Keratinocyte (primary cell): ENCODE results near the gene SCAMP2. TPM values are rescaled to one million over a fixed set of nuclear protein-coding genes. Genes with fewer than 3 reads are reported as not detected.

Experiments used
- DNase-seq: peaks from one replicate; pipeline ENCODE4 v3.0.0-alpha.2; 2011; ENCODE audit warnings: low read depth, missing footprints, low spot score
- FAIRE-seq: peaks from 2 replicates; lab custom pipeline; 2011; peaks lifted over from hg19 to GRCh38; lab: Jason Lieb, UNC
- H2AFZ ChIP-seq: 2 replicates; pipeline ENCODE4 v1.6.0; 2012; ENCODE audit warnings: low read length, control low read depth, inconsistent platforms; ENCODE audit not compliant: control insufficient read depth
- H3K27ac ChIP-seq: 2 replicates; pipeline ENCODE4 v1.5.1; 2011; ENCODE audit warnings: low read length; ENCODE audit not compliant: control insufficient read depth, insufficient read depth
- H3K27me3 ChIP-seq: 3 replicates; pipeline ENCODE4 v1.6.0; 2011; ENCODE audit warnings: low read length; ENCODE audit not compliant: control insufficient read depth, insufficient read depth; ENCODE audit errors: extremely low read depth
- H3K36me3 ChIP-seq, 2 experiments: 2 replicates in 1 of 2; 3 replicates in 1 of 2; pipeline ENCODE4 v1.5.1; 2011; ENCODE audit warnings: low read length in 2 of 2, mild to moderate bottlenecking in 1 of 2; ENCODE audit not compliant: control insufficient read depth in 2 of 2, insufficient read depth in 2 of 2; ENCODE audit errors: extremely low read depth in 1 of 2
- H3K4me1 ChIP-seq: 3 replicates; pipeline ENCODE4 v1.5.1; 2011; ENCODE audit warnings: low read length; ENCODE audit not compliant: control insufficient read depth, insufficient read depth; ENCODE audit errors: extremely low read depth
- H3K4me2 ChIP-seq: 3 replicates; pipeline ENCODE4 v1.6.0; 2011; ENCODE audit warnings: low read depth, low read length; ENCODE audit not compliant: control insufficient read depth, insufficient read depth; ENCODE audit errors: extremely low read depth
- H3K4me3 ChIP-seq, 3 experiments: fragments of 200-600 bp in 1 of 3; sonication (generic) in 1 of 3; 2 replicates in 2 of 3; 3 replicates in 1 of 3; pipeline ENCODE4 v1.5.1; 2011 to 2016; ENCODE audit warnings: low read length in 3 of 3, mild to moderate bottlenecking in 3 of 3, control low read depth in 2 of 3, inconsistent platforms in 1 of 3, low read depth in 1 of 3, mixed read lengths in 1 of 3, mixed run types in 1 of 3, moderate library complexity in 1 of 3; ENCODE audit not compliant: control insufficient read depth in 2 of 3, insufficient read depth in 2 of 3; ENCODE audit errors: extremely low read depth in 1 of 3
- H3K79me2 ChIP-seq: 2 replicates; pipeline ENCODE4 v1.6.0; 2012; ENCODE audit warnings: low read length; ENCODE audit not compliant: control insufficient read depth, insufficient read depth
- H3K9ac ChIP-seq: 3 replicates; pipeline ENCODE4 v1.6.0; 2011; ENCODE audit warnings: low read length; ENCODE audit not compliant: control insufficient read depth, insufficient read depth; ENCODE audit errors: extremely low read depth
- H3K9me1 ChIP-seq: 3 replicates; pipeline ENCODE4 v1.6.0; 2011; ENCODE audit warnings: low read length; ENCODE audit not compliant: control insufficient read depth, insufficient read depth; ENCODE audit errors: extremely low read depth
- H3K9me3 ChIP-seq: 2 replicates; pipeline ENCODE4 v1.5.1; 2012; ENCODE audit warnings: low read depth, low read length; ENCODE audit not compliant: control insufficient read depth
- H4K20me1 ChIP-seq: 3 replicates; pipeline ENCODE4 v1.6.0; 2011; ENCODE audit warnings: low read length; ENCODE audit not compliant: control insufficient read depth, insufficient read depth; ENCODE audit errors: extremely low read depth
- CTCF ChIP-seq, 3 experiments: IDR thresholded peaks in 1 of 3; conservative IDR thresholded peaks in 1 of 3; optimal IDR thresholded peaks in 1 of 3; 2 replicates in 2 of 3; 3 replicates in 1 of 3; pipeline versions ENCODE3 to v1.5.1; 2011; ENCODE audit warnings: low read length in 3 of 3, mild to moderate bottlenecking in 3 of 3, moderate library complexity in 2 of 3, control low read depth in 1 of 3, inconsistent platforms in 1 of 3; ENCODE audit not compliant: insufficient read depth in 2 of 3; ENCODE audit errors: extremely low read depth in 1 of 3
- EZH2 ChIP-seq: IDR thresholded peaks from one replicate; pipeline ENCODE4 v1.6.1; 2012; ENCODE audit warnings: inconsistent platforms, mild to moderate bottlenecking, low read length, moderate library complexity
- dilution Hi-C: fragments of 300-500 bp; cut with MboI; formaldehyde crosslinking; loops from one replicate; pipeline ENCODE4 v1.7.0; 2020; ENCODE audit warnings: low sequenced_read_pairs; ENCODE audit not compliant: extremely low pct_ligation_motif_present
- polyA plus RNA-seq, 5 experiments: library from polyadenylated mRNA; depleted of rRNA in 3 of 5; stranded (reverse) in 3 of 5; stranded (forward) in 1 of 5; unstranded in 1 of 5; fragments of >200 nt; gene quantifications; 1 replicate in 1 of 5; 2 replicates in 3 of 5; 3 replicates in 1 of 5; pipeline versions ENCODE4 v1.2.1 to v1.2.3, GENCODE V29; 2011 to 2012; ENCODE audit warnings: missing spikeins in 2 of 5, low read depth in 1 of 5, low replicate concordance in 1 of 5

Gene SCAMP2
- polyA plus RNA-seq, 1 donor (not counting 4 experiments of a cell fraction or from before 2014, with no cell fraction given) = 72.8 TPM

- Histone ChIP-seq H4K20me1 (no peaks in the 10 kb centered on the region), H3K4me2 (no peak overlapping the region), H3K9me1 (peaks cover 2% of the 10 kb centered on the region), H3K9me3 (no peaks in the 10 kb centered on the region), H3K9ac (no peak overlapping the region), H3K36me3 (peaks cover 40 to 47% of the 10 kb centered on the region in 2 experiments), H3K79me2 (peaks cover 6% of the 10 kb centered on the region), H3K27ac (no peak overlapping the region), H3K4me3 (no peak overlapping the region), H2AFZ (no peak overlapping the region), H3K4me1 (peaks cover 10% of the 10 kb centered on the region), H3K27me3 (no peaks in the 10 kb centered on the region)
- dilution Hi-C loops = no loop called here
- DNase-seq (no peak), FAIRE-seq (no peak)
- TF ChIP-seq EZH2 = no peak
- TF ChIP-seq CTCF (optimal IDR thresholded peaks at IDR 0.05 in 1 of 3, IDR thresholded peaks at IDR 0.05 in 1 of 3, conservative IDR thresholded peaks at IDR 0.05 in 1 of 3; ENCODE audit: extremely low read depth in 1 of 3, insufficient read depth in 2 of 3, low read length in 3 of 3) = no peak
Measured at GRCh38 chr15:74851960-74852359, 21.2 kb downstream of the SCAMP2 start.

- FAIRE-seq (no peak), DNase-seq (no peak)
- H2AFZ ChIP-seq = no peak overlapping the region
- H3K4me3 ChIP-seq = no peak overlapping the region
- no peaks in the 10 kb centered on the region for H4K20me1 ChIP-seq
- H3K27ac ChIP-seq = no peak overlapping the region
- H3K4me1 ChIP-seq = peaks cover 7% of the 10 kb centered on the region
- no peaks in the 10 kb centered on the region for H3K27me3 ChIP-seq
- no peak overlapping the region for H3K9ac ChIP-seq
- H3K9me1 ChIP-seq = no peaks in the 10 kb centered on the region
- H3K4me2 ChIP-seq = no peak overlapping the region
- peaks cover 40 to 47% of the 10 kb centered on the region in 2 experiments for H3K36me3 ChIP-seq
- H3K9me3 ChIP-seq = no peaks in the 10 kb centered on the region
- TF ChIP-seq EZH2 (no peak), CTCF (optimal IDR thresholded peaks at IDR 0.05 in 1 of 3, IDR thresholded peaks at IDR 0.05 in 1 of 3, conservative IDR thresholded peaks at IDR 0.05 in 1 of 3; ENCODE audit: extremely low read depth in 1 of 3, insufficient read depth in 2 of 3, low read length in 3 of 3) (no peak)
- peaks cover 1% of the 10 kb centered on the region for H3K79me2 ChIP-seq
- dilution Hi-C loops = no loop called here
Measured at GRCh38 chr15:74850393-74850792, 22.8 kb downstream of the SCAMP2 start.
